Mononuclear cell (primary cell): ENCODE data around the gene SPNS2. TPM values are rescaled to one million over a fixed set of nuclear protein-coding genes. Genes with fewer than 3 reads are reported as not detected.

Source experiments
- H3K27me3 ChIP-seq: 2 replicates; pipeline ENCODE4 v1.6.0; 2011; ENCODE audit warnings: low read length, control low read depth; ENCODE audit not compliant: insufficient read depth
- H3K4me1 ChIP-seq: 2 replicates; pipeline ENCODE4 v1.5.1; 2011; ENCODE audit warnings: mild to moderate bottlenecking, low read length, control low read depth; ENCODE audit not compliant: insufficient read depth
- H3K4me3 ChIP-seq: 2 replicates; pipeline ENCODE4 v1.5.1; 2011; ENCODE audit warnings: mild to moderate bottlenecking, low read length, moderate library complexity
- H3K9me3 ChIP-seq: 2 replicates; pipeline ENCODE4 v1.5.1; 2011; ENCODE audit warnings: low read depth, mild to moderate bottlenecking, control low read depth, low read length
- total RNA-seq: library from RNA; depleted of rRNA; stranded (reverse); fragments of >200 nt; gene quantifications from one replicate; pipeline ENCODE4 v1.2.3, GENCODE V29; 2012

The SPNS2 gene
- total RNA-seq, 1 donor = 0.10 TPM

DNA sequence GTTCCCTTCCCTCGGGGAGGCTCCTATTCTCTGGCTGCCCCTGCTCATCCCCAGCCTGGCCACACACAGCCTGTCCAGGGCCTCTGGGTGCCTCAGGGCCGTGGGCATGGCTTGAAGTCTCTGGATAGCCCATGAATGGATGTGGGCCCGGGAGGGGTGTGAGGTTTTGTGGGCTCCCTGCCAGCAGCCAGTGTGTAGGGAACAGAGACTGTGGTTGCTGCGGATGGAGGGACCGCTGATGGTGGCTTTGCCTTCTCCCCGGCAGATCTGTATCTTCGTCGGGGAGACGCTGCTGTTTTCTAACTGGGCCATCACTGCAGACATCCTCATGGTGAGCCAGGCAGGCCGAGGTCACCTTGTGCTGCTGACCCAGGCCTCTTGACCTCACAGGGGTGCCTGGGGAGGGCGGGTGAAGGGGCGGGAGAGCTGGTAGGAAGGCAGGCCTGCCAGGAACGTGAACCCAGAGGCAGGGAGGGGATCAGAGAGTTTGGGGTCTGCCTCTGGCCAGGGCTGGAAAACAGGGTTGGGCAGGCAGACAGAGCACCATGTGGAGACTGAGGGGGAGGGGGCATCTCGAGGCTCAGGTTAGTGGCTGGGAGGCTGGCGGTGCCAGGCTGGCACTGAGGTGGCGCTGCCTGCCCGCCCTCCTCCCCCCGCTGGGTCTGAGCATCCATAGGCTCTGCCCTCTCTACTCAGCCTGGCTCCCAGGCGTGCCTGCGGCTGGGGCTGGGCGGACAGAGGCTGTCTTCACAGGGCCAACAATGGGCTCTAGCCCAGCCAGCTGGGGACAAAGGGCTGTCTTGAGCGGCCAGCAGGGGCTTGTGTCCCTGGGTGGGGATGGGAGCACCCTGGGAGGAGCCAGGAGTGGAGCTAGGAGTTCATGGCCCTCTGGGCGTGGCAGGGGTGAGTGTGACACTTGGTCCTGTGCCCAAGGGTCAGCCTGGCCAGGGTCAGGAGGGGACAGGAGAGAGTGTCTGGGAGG lies 35.1 kb downstream of the SPNS2 start:
- Histone ChIP-seq H3K4me1 (peaks cover 11% of the 10 kb centered on the region), H3K27me3 (no peaks in the 10 kb centered on the region), H3K9me3 (no peaks in the 10 kb centered on the region), H3K4me3 (no peak overlapping the region)

DNA sequence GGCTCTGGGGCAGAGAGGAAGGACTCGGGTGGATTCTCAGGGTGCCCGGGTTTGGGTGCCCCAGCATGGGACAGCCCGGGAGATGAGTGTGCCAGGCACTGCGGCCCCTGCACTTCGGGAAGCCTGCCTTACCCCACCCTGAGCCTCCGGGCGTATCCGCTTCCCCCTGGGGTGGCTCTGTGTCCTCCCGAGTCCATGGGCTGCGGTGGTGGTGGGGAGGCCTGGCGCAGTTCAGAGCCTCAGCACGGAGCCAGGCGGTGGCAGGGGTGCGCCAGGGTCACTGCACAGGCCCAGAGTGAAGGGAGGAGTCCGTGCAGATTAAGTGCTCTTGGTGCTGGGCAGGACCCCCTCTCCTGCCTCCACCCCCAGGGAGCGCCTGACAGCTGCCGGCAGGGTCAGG lies 35.8 kb downstream of the SPNS2 start:
- Histone ChIP-seq H3K4me1 (peaks cover 11% of the 10 kb centered on the region), H3K27me3 (no peaks in the 10 kb centered on the region), H3K9me3 (no peaks in the 10 kb centered on the region), H3K4me3 (no peak overlapping the region)

DNA sequence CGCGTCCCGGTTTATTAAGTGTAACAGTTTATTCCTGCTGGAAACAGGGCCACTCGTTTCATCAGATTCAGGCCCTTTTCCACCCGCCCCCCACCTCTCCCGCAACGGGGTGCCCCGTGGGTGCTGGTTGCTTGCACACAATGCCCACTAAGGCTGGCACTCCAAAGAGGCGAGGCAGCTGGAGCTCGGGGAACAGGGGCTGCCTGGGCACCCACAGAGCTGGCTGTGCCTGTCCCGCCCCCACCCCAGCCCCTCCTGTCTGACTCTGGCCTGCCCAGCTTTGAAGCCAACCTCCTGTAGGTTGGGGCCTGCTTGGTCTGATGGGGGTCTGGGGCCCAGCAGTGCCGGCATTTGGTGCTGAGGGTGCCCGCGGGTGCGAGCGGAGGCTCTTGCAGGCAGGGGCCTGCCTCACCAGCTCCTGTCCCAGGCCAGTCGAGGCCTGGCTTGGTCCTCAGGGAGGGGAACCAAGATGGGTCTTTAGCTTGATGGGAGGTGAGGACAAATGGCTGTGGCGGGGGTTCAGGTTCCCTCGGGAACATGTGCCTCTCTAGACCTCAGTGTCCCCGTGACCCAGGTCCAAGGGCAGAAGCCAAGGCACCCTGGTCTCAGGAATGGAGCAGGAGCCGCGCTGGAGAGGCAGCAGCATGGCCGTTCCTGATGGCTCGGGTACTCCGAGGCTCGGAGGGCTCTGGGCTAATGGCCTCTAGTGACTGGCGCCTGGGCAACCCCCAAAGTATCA lies 36.4 kb downstream of the SPNS2 start:
- H3K4me1 ChIP-seq = peaks cover 11% of the 10 kb centered on the region
- H3K27me3 ChIP-seq = no peaks in the 10 kb centered on the region
- H3K4me3 ChIP-seq = no peak overlapping the region
- H3K9me3 ChIP-seq = no peaks in the 10 kb centered on the region

DNA sequence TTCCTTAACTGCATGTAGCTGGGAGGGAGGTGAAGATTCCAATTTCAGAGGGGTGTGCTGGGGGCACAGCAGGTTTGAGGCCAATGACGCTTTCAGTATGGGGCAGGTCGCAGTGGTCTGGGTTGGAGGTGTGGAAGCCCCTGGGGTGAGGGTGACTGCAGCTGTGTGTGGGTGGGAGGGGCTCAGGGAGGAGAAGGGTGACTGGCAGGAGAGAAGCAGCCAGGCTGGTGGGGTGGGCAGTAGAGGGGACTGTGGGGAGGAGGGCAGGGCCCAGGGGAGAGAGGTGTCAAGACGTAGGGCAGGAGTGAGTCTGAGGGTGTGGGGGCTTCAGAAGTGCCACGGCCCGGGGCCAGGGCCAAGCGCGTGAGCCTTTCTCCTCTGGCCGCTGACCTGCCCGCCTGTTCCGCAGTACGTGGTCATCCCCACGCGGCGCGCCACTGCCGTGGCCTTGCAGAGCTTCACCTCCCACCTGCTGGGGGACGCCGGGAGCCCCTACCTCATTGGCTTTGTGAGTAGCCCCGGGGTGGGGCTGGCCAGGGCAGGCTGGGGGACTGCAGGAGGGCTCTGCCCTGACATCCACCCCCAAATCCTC lies 37.1 kb downstream of the SPNS2 start:
- Histone ChIP-seq H3K27me3 (no peaks in the 10 kb centered on the region), H3K4me3 (no peak overlapping the region), H3K4me1 (peaks cover 11% of the 10 kb centered on the region), H3K9me3 (no peaks in the 10 kb centered on the region)

DNA sequence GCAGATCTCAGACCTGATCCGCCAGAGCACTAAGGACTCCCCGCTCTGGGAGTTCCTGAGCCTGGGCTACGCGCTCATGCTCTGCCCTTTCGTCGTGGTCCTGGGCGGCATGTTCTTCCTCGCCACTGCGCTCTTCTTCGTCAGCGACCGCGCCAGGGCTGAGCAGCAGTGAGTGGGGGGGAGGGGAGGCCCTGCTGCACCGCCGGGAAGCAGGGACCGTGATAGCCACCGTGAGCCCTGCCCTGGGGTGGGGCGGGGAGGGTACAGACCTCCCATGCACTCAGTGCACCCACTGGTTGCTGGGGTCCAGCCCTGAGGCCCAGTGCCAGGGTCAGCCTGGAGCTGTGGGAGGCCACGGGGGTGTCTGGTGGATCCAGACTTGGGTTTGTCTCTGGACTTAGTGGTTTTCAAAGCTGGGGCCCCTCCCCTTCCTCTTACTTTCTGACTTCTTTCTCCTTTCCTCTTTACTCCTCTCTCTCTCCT lies 37.6 kb downstream of the SPNS2 start:
- H3K9me3 ChIP-seq = no peaks in the 10 kb centered on the region
- H3K4me3 ChIP-seq = no peak overlapping the region
- no peaks in the 10 kb centered on the region for H3K27me3 ChIP-seq
- peaks cover 11% of the 10 kb centered on the region for H3K4me1 ChIP-seq

DNA sequence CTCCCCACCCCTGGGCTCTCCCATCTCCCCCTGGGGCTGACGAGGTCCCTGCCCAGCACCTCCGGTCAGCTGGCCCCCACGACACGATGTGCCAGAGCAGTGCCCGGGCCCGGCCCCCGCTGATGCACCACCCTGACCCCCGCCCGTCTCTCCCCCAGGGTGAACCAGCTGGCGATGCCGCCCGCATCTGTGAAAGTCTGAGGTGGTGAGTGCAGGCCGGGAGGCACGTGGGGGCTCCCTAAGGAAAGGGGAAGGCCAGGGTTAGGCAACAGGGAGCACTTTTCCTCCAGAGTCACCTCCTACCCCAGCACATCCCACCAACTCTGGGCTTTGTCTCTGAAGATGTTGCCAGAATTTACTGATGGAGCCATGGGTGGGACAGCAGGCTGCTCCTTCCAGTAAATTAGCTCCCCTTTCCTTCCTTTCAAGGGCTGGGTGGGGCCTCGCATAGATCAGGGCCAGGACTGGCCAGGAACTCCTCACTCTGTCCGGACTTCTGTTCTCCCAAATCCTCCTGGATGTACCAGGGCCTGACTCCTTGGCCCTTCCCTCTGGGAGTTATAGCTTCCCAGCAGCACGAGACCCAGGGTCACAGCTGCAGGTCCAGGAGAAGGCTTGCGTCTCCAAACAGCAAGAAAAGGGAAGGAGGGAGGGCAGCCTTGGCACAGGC lies 38.2 kb downstream of the SPNS2 start:
- Histone ChIP-seq H3K4me3 (no peak overlapping the region), H3K4me1 (peaks cover 11% of the 10 kb centered on the region), H3K9me3 (no peaks in the 10 kb centered on the region), H3K27me3 (no peaks in the 10 kb centered on the region)

DNA sequence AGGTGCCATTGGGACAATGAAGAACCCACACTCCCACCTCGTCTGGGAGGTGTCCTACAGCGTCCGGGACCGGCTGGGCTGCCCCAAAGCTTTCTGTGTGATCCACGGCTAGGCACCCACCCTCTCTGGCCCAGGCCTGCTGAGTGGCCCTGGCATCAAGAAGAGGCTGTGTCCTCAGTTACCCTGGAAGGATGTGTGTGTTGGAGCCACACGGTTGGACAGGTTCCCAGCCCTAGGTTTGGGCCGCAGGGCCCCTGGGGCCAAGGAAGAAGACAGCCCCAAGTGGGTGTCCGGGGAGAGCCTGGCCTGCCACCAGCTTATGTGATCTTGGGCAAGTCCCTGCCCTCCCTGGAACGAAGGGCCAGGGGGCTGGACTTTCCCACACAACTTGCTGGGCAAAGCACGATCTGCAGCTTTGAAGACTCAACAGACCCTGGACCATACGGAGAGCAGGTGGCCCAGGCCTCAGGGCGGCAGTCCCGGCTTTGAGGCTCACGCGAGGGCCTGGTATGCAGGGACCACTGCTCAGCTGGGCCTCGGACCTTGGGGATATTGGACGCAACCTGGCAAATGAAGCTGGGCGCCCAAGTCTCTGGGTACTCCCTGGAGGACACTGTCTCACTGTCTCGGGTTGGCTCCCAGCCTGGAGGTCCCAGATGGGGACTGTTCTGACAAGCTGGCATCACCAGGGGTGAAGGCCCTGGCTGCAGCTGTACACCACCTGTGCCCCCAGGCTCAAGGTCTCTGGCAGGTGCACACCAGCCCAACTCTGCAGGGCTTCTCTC lies 39.0 kb downstream of the SPNS2 start:
- H3K4me1 ChIP-seq = peaks cover 11% of the 10 kb centered on the region
- H3K27me3 ChIP-seq = no peaks in the 10 kb centered on the region
- no peak overlapping the region for H3K4me3 ChIP-seq
- H3K9me3 ChIP-seq = no peaks in the 10 kb centered on the region

DNA sequence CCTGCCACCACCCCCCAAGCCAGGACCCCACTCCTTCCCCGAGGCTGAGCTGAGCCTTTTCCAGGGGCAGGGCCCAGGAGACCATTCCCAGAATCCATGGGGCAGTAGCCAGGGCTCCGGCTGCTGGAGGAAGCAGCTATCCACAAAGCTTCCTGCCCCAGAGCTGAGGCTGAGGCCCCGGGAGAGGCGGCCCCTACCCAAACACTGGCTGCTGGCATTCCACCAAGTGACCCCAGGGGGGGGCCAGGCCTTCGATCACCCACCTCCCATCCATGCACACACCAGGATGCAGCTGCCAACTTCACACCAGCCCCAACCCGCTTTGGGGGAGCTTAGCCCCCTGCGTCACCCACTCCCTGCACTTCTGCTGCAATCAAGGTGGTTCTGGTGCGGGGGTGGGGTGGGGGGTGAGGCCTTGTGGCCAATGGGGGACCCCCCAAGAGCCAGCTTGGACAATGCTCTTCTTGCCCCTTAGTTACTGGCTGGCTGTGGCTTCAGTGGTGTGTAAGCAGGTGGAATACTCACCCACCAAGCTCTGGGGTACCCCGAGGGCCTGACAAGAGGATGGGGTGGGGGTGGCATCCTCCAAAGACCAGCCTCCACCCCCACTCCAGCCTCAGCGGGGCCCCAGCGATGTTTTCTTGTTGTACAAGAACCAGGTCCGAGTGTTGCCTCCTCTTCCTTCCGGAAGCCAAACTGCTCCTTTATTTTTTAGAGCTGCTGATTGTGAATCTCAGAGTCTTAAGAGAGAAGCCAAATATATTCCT lies 39.7 kb downstream of the SPNS2 start:
- Histone ChIP-seq H3K4me3 (no peak overlapping the region), H3K4me1 (peaks cover 11% of the 10 kb centered on the region), H3K9me3 (no peaks in the 10 kb centered on the region), H3K27me3 (no peaks in the 10 kb centered on the region)

DNA sequence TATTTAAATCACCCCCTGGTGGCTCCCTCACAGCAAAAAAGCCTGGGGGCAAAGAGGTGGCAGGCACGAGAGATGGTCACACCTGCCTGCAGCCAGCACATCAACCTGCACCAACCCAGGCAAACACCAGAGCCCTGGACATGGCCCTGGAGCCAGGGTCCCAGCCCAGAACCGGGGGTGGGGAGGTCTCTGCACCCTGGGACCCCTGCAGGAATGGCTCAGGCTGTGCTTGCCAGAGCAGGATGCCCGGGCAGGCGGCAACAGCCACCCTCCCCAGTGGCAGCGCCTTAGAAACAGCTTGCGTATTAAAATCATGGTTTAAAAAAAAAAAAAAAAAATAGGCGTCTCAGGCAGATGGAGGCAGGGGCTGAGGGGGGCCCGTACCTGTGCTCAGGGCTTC lies 40.3 kb downstream of the SPNS2 start:
- no peaks in the 10 kb centered on the region for H3K27me3 ChIP-seq
- no peaks in the 10 kb centered on the region for H3K9me3 ChIP-seq
- H3K4me1 ChIP-seq = peaks cover 11% of the 10 kb centered on the region
- no peak overlapping the region for H3K4me3 ChIP-seq

DNA sequence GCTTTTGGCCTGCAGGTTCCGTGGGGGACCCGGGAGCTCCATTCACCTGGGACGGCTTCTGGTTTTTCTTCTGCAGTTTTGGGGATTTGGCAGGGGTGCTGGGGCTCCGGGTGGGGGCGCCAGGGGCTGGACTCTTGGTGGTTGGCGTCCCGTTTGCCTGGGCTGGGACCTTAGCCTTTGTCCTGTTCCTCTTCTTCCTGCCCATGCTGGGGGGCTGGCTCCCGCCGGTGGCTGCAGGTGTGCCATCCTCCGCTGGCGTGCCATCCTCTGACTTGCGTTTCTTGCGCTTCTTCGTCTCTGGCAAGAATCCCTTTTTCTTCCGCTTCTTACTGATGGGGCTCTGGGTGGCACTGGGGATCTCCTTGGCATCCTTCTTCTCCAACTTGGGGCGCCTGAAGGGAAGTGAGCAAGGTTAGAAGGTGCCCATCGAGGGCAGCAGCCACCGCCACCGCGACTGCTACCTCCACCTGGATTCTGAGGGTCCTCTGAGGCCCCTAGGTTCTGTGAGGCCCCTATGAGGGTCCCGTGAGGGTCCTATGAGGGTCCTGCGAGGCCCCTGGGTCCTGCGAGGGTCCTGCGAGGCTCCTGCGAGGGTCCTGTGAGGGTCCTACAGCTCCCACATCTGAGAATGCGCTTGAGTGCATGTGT lies 41.0 kb downstream of the SPNS2 start:
- peaks cover 11% of the 10 kb centered on the region for H3K4me1 ChIP-seq
- no peaks in the 10 kb centered on the region for H3K9me3 ChIP-seq
- no peak overlapping the region for H3K4me3 ChIP-seq

DNA sequence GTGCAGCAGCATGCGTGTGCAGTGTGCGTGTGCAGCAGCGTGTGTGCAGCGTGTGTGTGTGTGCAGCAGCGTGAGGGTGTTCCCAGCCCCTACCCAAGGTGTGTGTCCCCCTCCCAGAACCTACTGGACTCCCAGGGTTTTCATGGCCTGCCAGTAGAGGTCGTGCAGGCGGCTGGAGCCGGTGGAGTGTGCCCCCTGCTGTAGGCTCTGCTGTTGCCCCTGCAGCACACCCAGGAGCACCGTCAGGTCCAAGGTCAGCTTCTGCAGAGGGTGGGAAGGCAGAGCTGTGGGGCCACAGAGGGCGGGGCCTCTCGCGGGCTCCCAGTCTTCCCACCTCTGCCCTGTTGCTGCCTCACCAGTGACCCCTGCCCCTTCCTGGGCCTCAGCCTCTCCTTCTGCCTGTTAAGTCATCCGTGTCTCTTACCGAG lies 41.6 kb downstream of the SPNS2 start:
- peaks cover 11% of the 10 kb centered on the region for H3K4me1 ChIP-seq
- H3K27me3 ChIP-seq = no peaks in the 10 kb centered on the region
- no peak overlapping the region for H3K4me3 ChIP-seq
- H3K9me3 ChIP-seq = no peaks in the 10 kb centered on the region

More for the DNA sequence above, 41.0 kb downstream of the SPNS2 start:
- H3K27me3 ChIP-seq = no peaks in the 10 kb centered on the region

DNA sequence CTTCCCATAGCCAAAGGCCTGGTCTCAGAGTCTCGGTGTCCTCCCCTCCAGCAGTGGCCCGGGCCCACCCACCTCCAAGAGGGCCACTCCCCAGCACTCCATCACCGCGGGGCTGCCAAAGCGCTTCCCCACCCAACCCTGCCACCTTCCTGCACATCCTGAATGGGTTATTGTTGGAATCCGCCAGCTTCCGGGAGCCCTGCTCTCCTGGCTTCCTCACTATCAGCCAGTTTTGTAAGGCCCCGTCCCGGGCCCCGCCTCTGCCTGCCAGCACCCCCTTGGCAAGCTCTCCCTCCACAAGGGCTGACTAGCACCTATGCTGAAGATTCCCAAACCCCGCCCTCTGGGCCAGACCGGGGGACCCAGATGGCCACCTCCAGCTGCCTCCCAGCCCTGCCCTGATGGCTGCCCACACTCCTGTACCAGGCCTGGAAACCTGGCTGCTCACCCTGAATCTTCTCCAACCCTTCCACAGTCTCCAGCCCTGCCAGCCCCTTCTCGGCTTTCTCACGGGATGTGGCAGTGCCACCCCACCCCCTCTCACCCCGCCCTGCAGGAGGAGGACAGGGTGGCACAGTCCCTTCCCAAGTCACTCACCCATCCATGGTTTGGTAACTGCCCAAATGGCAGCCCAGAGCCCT lies 42.1 kb downstream of the SPNS2 start:
- no peak overlapping the region for H3K4me3 ChIP-seq
- no peaks in the 10 kb centered on the region for H3K9me3 ChIP-seq
- peaks cover 11% of the 10 kb centered on the region for H3K4me1 ChIP-seq
- H3K27me3 ChIP-seq = no peaks in the 10 kb centered on the region
